Prostate gland (tissue), 2 donors: ENCODE data around the gene WDR72.

Experiments
- POLR2AphosphoS5 ChIP-seq: sonication (generic); formaldehyde crosslinking; IDR thresholded peaks from one replicate; pipeline ENCODE4 v1.6.1; 2017; ENCODE audit warnings: antibody characterized with exemption
- TF ChIP-seq, protein P1 (sequence below), 4 experiments: fragments of 200-600 bp in 2 of 4; fragments of 450-650 bp in 2 of 4; sonication (generic) in 2 of 4; IDR thresholded peaks; 1 replicate in 3 of 4; 2 replicates in 1 of 4; pipeline ENCODE4 v1.5.1; 2016 to 2019; ENCODE audit warnings: antibody characterized with exemption in 4 of 4, mild to moderate bottlenecking in 2 of 4, moderate library complexity in 2 of 4

- TF ChIP-seq, protein P1, sequence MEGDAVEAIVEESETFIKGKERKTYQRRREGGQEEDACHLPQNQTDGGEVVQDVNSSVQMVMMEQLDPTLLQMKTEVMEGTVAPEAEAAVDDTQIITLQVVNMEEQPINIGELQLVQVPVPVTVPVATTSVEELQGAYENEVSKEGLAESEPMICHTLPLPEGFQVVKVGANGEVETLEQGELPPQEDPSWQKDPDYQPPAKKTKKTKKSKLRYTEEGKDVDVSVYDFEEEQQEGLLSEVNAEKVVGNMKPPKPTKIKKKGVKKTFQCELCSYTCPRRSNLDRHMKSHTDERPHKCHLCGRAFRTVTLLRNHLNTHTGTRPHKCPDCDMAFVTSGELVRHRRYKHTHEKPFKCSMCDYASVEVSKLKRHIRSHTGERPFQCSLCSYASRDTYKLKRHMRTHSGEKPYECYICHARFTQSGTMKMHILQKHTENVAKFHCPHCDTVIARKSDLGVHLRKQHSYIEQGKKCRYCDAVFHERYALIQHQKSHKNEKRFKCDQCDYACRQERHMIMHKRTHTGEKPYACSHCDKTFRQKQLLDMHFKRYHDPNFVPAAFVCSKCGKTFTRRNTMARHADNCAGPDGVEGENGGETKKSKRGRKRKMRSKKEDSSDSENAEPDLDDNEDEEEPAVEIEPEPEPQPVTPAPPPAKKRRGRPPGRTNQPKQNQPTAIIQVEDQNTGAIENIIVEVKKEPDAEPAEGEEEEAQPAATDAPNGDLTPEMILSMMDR (IDR thresholded peaks at IDR 0.05), result no peak
- no peak for TF ChIP-seq POLR2AphosphoS5
Measured at GRCh38 chr15:53658827-53659555, 100.5 kb downstream of the WDR72 start.
